Activated T-helper 17 cell treated with anti-CD3 and anti-CD28 coated beads, Interleukin-2, amount 50 U/mL, for 72 hours (primary cell): ENCODE data around the gene DENR. TPM values are rescaled to one million over a fixed set of nuclear protein-coding genes. Genes with fewer than 3 reads are reported as not detected.
"Not testable (repeated sequence)": the region's sequence is repeated elsewhere in the genome, so short reads cannot be mapped to it uniquely, and the experiment has no call there.

Source experiments
- ATAC-seq: fragments of 150-1000 bp; cut with Tn5 transposase; replicated peaks from 2 replicates; pipeline ENCODE4 v1.10.0; 2021; ENCODE audit warnings: mild to moderate bottlenecking, moderate library complexity
- H3K27ac Mint-ChIP-seq: one replicate; pipeline ENCODE4 v1.8.0; 2022; ENCODE audit warnings: mixed read lengths
- H3K27me3 Mint-ChIP-seq: one replicate; pipeline ENCODE4 v1.8.0; 2022; ENCODE audit warnings: mixed read lengths
- H3K36me3 Mint-ChIP-seq: one replicate; pipeline ENCODE4 v1.8.0; 2022; ENCODE audit warnings: low read depth, mild to moderate bottlenecking, mixed read lengths
- H3K4me1 Mint-ChIP-seq: one replicate; pipeline ENCODE4 v1.8.0; 2022; ENCODE audit warnings: mixed read lengths
- H3K4me3 Mint-ChIP-seq: one replicate; pipeline ENCODE4 v1.8.0; 2022; ENCODE audit warnings: mild to moderate bottlenecking, mixed read lengths
- H3K9me3 Mint-ChIP-seq: one replicate; pipeline ENCODE4 v1.8.0; 2022; ENCODE audit warnings: mixed read lengths
- total RNA-seq, 2 donors: library from RNA; stranded (reverse); gene quantifications; one replicate each; pipeline ENCODE4 v1.2.3, GENCODE V29; 2022

The DENR gene
- total RNA-seq, 2 donors from 2014 or later, result 65.3 to 78.9 TPM

GRCh38 chr12:122757568-122757967 is 4.9 kb downstream of the DENR start:
- no peaks in the 10 kb centered on the region for H3K9me3 Mint-ChIP-seq
- no peak for ATAC-seq
- peaks cover 99% of the 10 kb centered on the region for H3K36me3 Mint-ChIP-seq
- H3K27me3 Mint-ChIP-seq, result no peaks in the 10 kb centered on the region
- H3K27ac Mint-ChIP-seq, result peak overlapping the region; percentile 77
- H3K4me3 Mint-ChIP-seq, result no peak overlapping the region
- peaks cover 34% of the 10 kb centered on the region for H3K4me1 Mint-ChIP-seq

- Mint-ChIP-seq H3K36me3 (no peaks in the 10 kb centered on the region), H3K4me3 (no peak overlapping the region), H3K4me1 (no peaks in the 10 kb centered on the region), H3K27ac (no peak overlapping the region), H3K27me3 (no peaks in the 10 kb centered on the region), H3K9me3 (no peaks in the 10 kb centered on the region)
- no peak for ATAC-seq
Observed at GRCh38 chr12:122785503-122785902, 32.9 kb downstream of the DENR start.

- H3K36me3 Mint-ChIP-seq, result no peaks in the 10 kb centered on the region
- H3K4me3 Mint-ChIP-seq, result no peak overlapping the region
- no peaks in the 10 kb centered on the region for H3K9me3 Mint-ChIP-seq
- H3K27me3 Mint-ChIP-seq, result no peaks in the 10 kb centered on the region
- ATAC-seq, result no peak
- no peak overlapping the region for H3K27ac Mint-ChIP-seq
- H3K4me1 Mint-ChIP-seq, result no peaks in the 10 kb centered on the region
Observed at GRCh38 chr12:122788387-122788786, 35.8 kb downstream of the DENR start.

GRCh38 chr12:122789637-122790036 is 37.0 kb downstream of the DENR start:
- H3K36me3 Mint-ChIP-seq, result no peaks in the 10 kb centered on the region
- ATAC-seq, result no peak
- no peaks in the 10 kb centered on the region for H3K4me1 Mint-ChIP-seq
- H3K27ac Mint-ChIP-seq, result no peak overlapping the region
- H3K9me3 Mint-ChIP-seq, result no peaks in the 10 kb centered on the region
- no peaks in the 10 kb centered on the region for H3K27me3 Mint-ChIP-seq
- H3K4me3 Mint-ChIP-seq, result no peak overlapping the region

GRCh38 chr12:122790393-122791075 is 37.9 kb downstream of the DENR start:
- Mint-ChIP-seq H3K27me3 (no peaks in the 10 kb centered on the region), H3K27ac (no peak overlapping the region), H3K36me3 (no peaks in the 10 kb centered on the region), H3K4me3 (no peak overlapping the region), H3K4me1 (no peaks in the 10 kb centered on the region), H3K9me3 (no peaks in the 10 kb centered on the region)
- no peak for ATAC-seq

- no peaks in the 10 kb centered on the region for H3K4me1 Mint-ChIP-seq
- no peak overlapping the region for H3K4me3 Mint-ChIP-seq
- H3K36me3 Mint-ChIP-seq, result no peaks in the 10 kb centered on the region
- H3K27me3 Mint-ChIP-seq, result no peaks in the 10 kb centered on the region
- peak; percentile 58 for ATAC-seq
- no peaks in the 10 kb centered on the region for H3K9me3 Mint-ChIP-seq
- no peak overlapping the region for H3K27ac Mint-ChIP-seq
Observed at GRCh38 chr12:122793685-122794106, 41.1 kb downstream of the DENR start.

- H3K27ac Mint-ChIP-seq, result no peak overlapping the region
- no peaks in the 10 kb centered on the region for H3K27me3 Mint-ChIP-seq
- ATAC-seq, result no peak
- no peaks in the 10 kb centered on the region for H3K36me3 Mint-ChIP-seq
- no peak overlapping the region for H3K4me3 Mint-ChIP-seq
- no peaks in the 10 kb centered on the region for H3K9me3 Mint-ChIP-seq
- no peaks in the 10 kb centered on the region for H3K4me1 Mint-ChIP-seq
Observed at GRCh38 chr12:122795807-122796206, 43.2 kb downstream of the DENR start.

- no peaks in the 10 kb centered on the region for H3K9me3 Mint-ChIP-seq
- H3K27ac Mint-ChIP-seq, result no peak overlapping the region
- no peaks in the 10 kb centered on the region for H3K4me1 Mint-ChIP-seq
- no peaks in the 10 kb centered on the region for H3K36me3 Mint-ChIP-seq
- no peak overlapping the region for H3K4me3 Mint-ChIP-seq
- H3K27me3 Mint-ChIP-seq, result no peaks in the 10 kb centered on the region
- ATAC-seq, result no peak
Observed at GRCh38 chr12:122799641-122800243, 47.1 kb downstream of the DENR start.

GRCh38 chr12:122803937-122804336 is 51.3 kb downstream of the DENR start:
- Mint-ChIP-seq H3K27me3 (no peaks in the 10 kb centered on the region), H3K9me3 (no peaks in the 10 kb centered on the region)

GRCh38 chr12:122804957-122805356 is 52.3 kb downstream of the DENR start:
- not testable (repeated sequence) for H3K9me3 Mint-ChIP-seq, H3K27ac Mint-ChIP-seq, H3K4me1 Mint-ChIP-seq, H3K36me3 Mint-ChIP-seq, ATAC-seq, H3K27me3 Mint-ChIP-seq, H3K4me3 Mint-ChIP-seq

More at GRCh38 chr12:122803937-122804336, 51.3 kb downstream of the DENR start:
- Mint-ChIP-seq H3K36me3 (no peaks in the 10 kb centered on the region), H3K27ac (no peak overlapping the region), H3K4me3 (no peak overlapping the region), H3K4me1 (no peaks in the 10 kb centered on the region)
- no peak for ATAC-seq

- Mint-ChIP-seq H3K36me3 (no peaks in the 10 kb centered on the region), H3K4me3 (no peak overlapping the region), H3K9me3 (no peaks in the 10 kb centered on the region), H3K27me3 (no peaks in the 10 kb centered on the region), H3K4me1 (no peaks in the 10 kb centered on the region), H3K27ac (no peak overlapping the region)
- no peak for ATAC-seq
Observed at GRCh38 chr12:122807651-122808050, 55.0 kb downstream of the DENR start.

- no peaks in the 10 kb centered on the region for H3K9me3 Mint-ChIP-seq
- no peaks in the 10 kb centered on the region for H3K36me3 Mint-ChIP-seq
- no peaks in the 10 kb centered on the region for H3K4me1 Mint-ChIP-seq
- H3K27ac Mint-ChIP-seq, result no peak overlapping the region
- ATAC-seq, result no peak
- H3K4me3 Mint-ChIP-seq, result no peak overlapping the region
- H3K27me3 Mint-ChIP-seq, result no peaks in the 10 kb centered on the region
Observed at GRCh38 chr12:122811777-122812176, 59.2 kb downstream of the DENR start.

- H3K9me3 Mint-ChIP-seq, result no peaks in the 10 kb centered on the region
- ATAC-seq, result no peak
- H3K4me3 Mint-ChIP-seq, result no peak overlapping the region
- no peaks in the 10 kb centered on the region for H3K27me3 Mint-ChIP-seq
- H3K4me1 Mint-ChIP-seq, result no peaks in the 10 kb centered on the region
- no peaks in the 10 kb centered on the region for H3K36me3 Mint-ChIP-seq
- H3K27ac Mint-ChIP-seq, result no peak overlapping the region
Observed at GRCh38 chr12:122813310-122813713, 60.7 kb downstream of the DENR start.

GRCh38 chr12:122819209-122819785 is 66.7 kb downstream of the DENR start:
- H3K27ac Mint-ChIP-seq, result no peak overlapping the region
- no peaks in the 10 kb centered on the region for H3K27me3 Mint-ChIP-seq
- no peak overlapping the region for H3K4me3 Mint-ChIP-seq
- no peaks in the 10 kb centered on the region for H3K36me3 Mint-ChIP-seq
- ATAC-seq, result no peak
- no peaks in the 10 kb centered on the region for H3K9me3 Mint-ChIP-seq
- no peaks in the 10 kb centered on the region for H3K4me1 Mint-ChIP-seq

- Mint-ChIP-seq H3K36me3 (no peaks in the 10 kb centered on the region), H3K4me1 (no peaks in the 10 kb centered on the region), H3K27ac (no peak overlapping the region), H3K27me3 (no peaks in the 10 kb centered on the region), H3K4me3 (no peak overlapping the region), H3K9me3 (no peaks in the 10 kb centered on the region)
- no peak for ATAC-seq
Observed at GRCh38 chr12:122820138-122820537, 67.5 kb downstream of the DENR start.
